Measurements from ENCODE around the gene POTEF.
A peak's percentile ranks its signal among the peaks of the same experiment; 100 is the strongest.
"Not testable (repeated sequence)": the region's sequence is repeated elsewhere in the genome, so short reads cannot be mapped to it uniquely, and the experiment has no call there.

The POTEF gene

DNA sequence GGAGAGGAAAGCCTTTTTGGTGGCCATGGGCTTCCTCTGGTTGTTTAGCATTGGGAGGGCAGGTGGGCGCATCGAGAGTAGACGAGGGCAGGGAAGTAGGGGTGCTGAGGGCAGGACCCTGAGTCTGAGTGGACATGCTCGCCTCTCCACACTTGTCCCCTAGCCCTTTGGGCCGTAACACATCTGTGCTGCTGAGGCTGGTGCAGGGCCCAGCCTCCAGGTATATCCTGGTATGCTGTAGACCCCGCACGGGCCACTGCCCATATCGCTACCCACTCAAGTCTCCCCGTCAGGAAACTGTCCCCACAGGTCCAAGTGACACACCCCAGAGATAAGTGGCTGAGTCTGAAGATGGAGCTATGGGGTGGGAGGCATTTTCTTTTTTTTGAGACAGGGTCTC is 29.6 kb upstream of the POTEF start:
- DNase-seq (ENCODE audit: low read depth), result no peak
- TF ChIP-seq, protein P1, sequence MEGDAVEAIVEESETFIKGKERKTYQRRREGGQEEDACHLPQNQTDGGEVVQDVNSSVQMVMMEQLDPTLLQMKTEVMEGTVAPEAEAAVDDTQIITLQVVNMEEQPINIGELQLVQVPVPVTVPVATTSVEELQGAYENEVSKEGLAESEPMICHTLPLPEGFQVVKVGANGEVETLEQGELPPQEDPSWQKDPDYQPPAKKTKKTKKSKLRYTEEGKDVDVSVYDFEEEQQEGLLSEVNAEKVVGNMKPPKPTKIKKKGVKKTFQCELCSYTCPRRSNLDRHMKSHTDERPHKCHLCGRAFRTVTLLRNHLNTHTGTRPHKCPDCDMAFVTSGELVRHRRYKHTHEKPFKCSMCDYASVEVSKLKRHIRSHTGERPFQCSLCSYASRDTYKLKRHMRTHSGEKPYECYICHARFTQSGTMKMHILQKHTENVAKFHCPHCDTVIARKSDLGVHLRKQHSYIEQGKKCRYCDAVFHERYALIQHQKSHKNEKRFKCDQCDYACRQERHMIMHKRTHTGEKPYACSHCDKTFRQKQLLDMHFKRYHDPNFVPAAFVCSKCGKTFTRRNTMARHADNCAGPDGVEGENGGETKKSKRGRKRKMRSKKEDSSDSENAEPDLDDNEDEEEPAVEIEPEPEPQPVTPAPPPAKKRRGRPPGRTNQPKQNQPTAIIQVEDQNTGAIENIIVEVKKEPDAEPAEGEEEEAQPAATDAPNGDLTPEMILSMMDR (IDR thresholded peaks at IDR 0.05; ENCODE audit: low read depth, low read length, missing control alignments), result no peak
- no peak overlapping the region for H3K4me3 ChIP-seq (ENCODE audit: low read depth, low read length)

DNA sequence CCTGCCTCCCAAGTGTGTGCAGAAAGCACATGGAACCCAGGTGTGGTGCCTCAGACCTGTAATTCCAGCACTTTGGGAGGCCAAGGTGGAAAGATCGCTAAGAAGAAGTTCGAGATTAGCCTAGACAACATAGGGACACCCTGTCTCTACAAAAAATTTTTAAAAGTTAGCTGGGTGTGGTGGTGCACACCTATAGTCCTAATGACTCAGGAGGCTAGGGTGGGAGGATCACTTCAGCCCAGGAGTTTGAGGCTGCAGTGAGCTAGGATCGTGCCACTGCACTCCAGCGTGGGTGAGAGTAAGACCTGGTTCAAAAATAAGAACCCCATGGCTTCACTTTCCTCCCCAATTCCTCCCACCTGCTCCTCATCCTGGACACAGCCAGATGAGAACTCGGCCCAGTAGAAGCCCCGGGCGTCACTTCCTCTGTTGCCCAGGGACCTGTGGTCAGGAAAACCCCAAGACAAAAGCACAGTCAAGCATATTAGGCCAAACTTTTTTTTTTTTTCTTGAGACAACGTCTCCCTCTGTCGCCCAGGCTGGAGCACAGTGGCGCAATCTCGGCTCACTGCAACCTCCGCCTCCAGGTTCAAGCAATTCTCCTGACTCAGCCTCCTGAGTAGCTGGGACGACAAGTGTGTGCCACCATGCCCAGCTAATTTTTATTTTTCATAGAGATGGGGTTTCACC is 28.9 kb upstream of the POTEF start:
- not testable (repeated sequence) for H3K4me3 ChIP-seq (ENCODE audit: low read depth, low read length)
- DNase-seq (ENCODE audit: low read depth), result peak; percentile 50

DNA sequence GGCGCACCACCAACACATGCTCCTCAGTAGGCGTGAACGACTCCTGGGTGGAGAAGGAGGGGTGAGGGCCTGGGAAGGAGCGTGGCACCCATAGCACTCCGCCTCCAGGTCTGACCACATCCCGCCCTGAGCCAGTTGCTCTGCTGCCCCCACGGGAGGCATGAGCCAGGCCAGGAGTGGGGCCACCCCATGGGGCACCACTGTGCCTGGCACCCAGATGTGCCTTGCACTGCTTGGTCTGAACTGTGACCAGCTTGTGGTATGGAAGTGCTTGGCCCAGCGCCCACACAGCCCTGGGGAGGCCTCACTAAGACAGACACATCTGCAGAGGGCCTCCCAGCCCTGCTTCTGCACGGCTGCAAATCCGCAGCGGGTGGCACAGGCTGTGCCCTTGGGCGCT is 28.3 kb upstream of the POTEF start:
- not testable (repeated sequence) for DNase-seq (ENCODE audit: low read depth); H3K4me3 ChIP-seq (ENCODE audit: low read depth, low read length)

DNA sequence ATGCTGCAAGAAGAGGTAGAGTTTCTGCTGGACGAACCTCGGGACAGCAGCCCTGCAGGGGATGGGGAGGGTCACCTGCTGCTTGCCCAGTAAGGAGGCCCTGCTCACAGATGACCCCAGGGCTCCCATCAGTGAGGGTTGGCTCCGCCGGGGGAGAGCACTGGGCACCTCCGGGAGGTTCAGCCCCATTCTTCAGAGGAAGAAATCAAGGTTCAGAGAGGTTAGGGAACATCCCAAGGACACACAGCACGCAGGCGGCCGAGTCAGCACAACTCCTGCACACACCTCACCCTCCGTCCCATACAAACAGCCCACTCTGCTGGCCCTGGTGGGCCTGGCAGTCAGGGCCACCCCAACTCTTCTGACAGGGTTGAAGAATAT is 27.6 kb upstream of the POTEF start:
- no peak overlapping the region for H3K4me3 ChIP-seq (ENCODE audit: low read depth, low read length)
- TF ChIP-seq, protein P1 (IDR thresholded peaks at IDR 0.05; ENCODE audit: low read depth, low read length, missing control alignments), result no peak
- DNase-seq (ENCODE audit: low read depth), result no peak

DNA sequence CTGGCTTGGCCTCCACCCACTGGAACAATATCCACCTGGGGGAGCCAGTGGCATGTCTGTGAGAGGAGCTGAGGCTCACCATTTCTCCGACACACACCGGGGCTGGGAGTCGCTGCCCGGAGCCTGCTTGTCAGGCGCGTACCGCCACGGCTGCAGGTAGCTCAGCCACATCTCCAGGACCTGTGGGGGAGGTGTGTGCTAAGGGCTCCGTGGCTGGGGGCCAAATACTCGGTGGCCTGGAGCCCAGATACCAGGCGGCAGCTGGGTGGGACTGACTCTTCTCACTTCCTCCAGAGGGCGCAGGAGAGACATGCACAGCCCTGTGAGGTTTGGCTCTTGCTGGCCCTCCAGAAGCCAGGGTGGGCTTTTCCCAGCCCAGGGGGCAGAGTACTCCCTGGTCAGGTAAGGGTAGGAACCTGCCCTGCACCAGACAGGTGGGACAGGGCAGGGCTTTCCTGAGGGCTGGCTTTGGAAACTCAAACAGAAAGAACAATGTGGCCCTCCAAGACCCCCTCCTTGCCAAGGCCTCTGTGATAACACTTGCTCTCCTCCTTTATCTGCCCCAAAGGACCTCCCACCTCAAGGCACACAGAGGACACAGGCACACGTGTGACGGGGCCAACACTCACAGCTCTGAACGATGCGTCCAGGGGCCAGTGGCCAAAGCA is 27.1 kb upstream of the POTEF start:
- TF ChIP-seq, protein P1 (IDR thresholded peaks at IDR 0.05; ENCODE audit: low read depth, low read length, missing control alignments), result peak; percentile 76
- DNase-seq (ENCODE audit: low read depth); H3K4me3 ChIP-seq (ENCODE audit: low read depth, low read length): not testable (repeated sequence)

DNA sequence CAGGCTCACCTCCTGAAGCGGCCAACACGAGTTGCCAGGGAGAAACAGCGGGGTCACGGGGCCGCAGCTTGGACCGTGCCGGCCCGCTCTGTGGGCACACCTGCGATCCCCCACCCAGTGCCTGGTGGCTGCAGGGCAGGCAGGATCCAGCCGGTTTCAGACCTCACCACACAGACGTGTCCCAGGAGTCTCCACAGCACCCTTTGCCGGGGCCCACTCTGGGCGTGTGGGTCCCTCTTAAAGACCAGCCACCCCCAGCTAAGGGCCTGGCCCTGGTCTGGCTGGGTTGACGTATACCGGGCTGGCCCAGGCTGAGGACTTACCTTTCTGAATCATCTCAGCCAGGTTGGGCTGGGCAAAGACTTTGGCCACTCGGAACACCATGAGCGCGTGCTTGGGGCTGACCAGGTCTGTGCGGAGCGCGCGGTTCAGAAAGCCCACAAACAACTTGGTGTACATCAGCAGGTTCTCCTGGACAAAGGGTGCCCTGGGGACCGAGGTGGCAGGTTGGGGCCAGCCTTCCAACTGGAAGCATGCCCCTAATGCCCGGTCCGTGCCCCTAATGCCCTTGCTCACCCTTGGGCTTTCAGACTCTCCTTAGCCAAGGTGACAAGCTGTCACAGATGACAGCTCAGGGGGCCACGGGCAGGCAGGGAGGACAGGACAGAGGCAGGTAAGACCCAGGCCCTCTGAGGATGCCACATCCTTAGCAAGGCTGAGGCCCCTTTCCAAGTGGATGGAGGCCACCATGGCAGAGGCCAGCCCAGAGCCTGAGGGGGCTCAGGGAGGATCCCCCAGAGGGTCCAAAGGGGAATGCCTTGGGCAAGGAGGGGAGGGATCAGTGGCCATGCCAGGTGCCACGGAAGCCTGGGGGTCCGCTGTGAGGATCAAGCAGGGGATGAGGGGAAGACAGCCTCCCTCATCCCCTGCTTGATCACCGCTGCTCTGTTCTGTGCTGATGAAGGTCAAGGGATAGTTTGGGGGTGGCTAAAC is 26.0 kb upstream of the POTEF start:
- TF ChIP-seq, protein P1 (IDR thresholded peaks at IDR 0.05; ENCODE audit: low read depth, low read length, missing control alignments), result no peak
- no peak overlapping the region for H3K4me3 ChIP-seq (ENCODE audit: low read depth, low read length)

DNA sequence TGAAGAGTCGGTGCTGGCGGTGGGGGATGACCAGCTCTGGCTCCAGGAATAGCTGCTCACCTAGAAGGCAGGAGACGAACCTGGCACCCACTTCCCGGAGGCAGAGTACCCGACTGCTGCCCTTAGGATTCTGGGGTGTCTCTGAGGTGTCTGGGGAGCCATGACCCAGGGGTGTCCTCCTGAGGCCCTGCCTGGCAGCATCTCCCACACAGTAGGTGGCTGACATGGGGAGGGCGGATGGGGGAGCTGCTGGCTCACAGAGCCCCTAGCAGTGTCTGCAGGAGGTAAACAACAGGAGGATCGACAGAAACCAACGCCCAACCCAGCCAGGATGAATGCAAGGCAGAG is 25.4 kb upstream of the POTEF start:
- DNase-seq (ENCODE audit: low read depth); H3K4me3 ChIP-seq (ENCODE audit: low read depth, low read length): not testable (repeated sequence)

More for the DNA sequence above, 26.0 kb upstream of the POTEF start:
- DNase-seq (ENCODE audit: low read depth), result no peak

DNA sequence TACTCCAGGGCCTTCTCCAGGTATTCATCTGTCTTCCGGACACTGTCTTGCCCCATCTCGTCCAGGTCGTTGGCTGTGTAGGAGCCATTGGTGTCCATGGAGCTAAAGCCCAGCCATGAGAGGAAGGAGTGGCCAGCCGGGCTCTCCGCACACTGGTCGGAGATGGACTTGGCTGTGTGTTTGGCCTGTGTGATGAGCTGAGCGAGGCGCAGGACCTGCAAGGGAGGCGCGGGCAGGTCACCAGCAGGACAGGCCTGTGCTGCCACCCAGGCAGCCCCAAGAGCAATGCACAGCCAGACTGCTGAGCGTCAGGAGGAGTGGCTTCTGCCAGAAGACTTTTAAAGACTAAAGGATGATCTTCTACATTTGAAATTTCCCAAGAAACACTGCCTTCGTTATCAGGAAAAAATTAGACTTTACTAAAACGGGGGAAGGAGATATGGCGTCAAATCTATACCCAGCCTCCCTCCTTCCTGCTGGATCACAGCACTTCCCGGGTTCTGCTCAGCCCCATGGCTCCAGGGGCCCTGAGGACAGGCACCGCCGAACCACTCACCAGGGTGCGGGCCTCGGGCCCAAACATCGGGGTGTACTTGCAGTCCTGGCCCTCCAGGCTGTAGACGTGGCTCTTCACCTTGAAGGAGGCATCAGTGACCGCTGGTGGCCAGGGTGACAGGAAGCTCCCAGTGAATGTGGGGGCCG is 24.9 kb upstream of the POTEF start:
- H3K4me3 ChIP-seq (ENCODE audit: low read depth, low read length); DNase-seq (ENCODE audit: low read depth): not testable (repeated sequence)
